ENCODE results near the gene MYO15B. TPM values are rescaled to one million over a fixed set of nuclear protein-coding genes. Genes with fewer than 3 reads are reported as not detected.

The MYO15B gene
- total RNA-seq, 1 experiment from 2014 or later = 26.5 TPM

GRCh38 chr17:75673487-75673886 is 85.9 kb downstream of the MYO15B start:
- peak; percentile 30; the same call in 1 of the 2 replicates for ATAC-seq
- TF ChIP-seq SIN3A (IDR thresholded peaks at IDR 0.05; ENCODE audit: borderline replicate concordance, insufficient read depth, low read depth, low read length) (no peak), POLR2AphosphoS5 (IDR thresholded peaks at IDR 0.05; ENCODE audit: low read depth, low read length) (no peak), REST (IDR thresholded peaks at IDR 0.05; ENCODE audit: insufficient read depth in 1 of 2, low read depth in 2 of 2, low read length in 1 of 2) (no peak), CTCF (IDR thresholded peaks at IDR 0.05) (no peak), TCF7L2 (IDR thresholded peaks at IDR 0.05; ENCODE audit: low read depth, low read length) (no peak)
- intact Hi-C loops (cut with micrococcal nuclease; ENCODE audit: unreplicated experiment) (no loop called here), in situ Hi-C loops (cut with HindIII; ENCODE audit: low pct_unique_long_range_greater_than_20kb, low sequenced_read_pairs) (no loop called here)
- H3K9me3 ChIP-seq (ENCODE audit: control insufficient read depth, insufficient read depth, low read depth, low read length) = no peaks in the 10 kb centered on the region
- no TSS peak for BruUV-seq (replicated peaks)
- H3K36me3 ChIP-seq (ENCODE audit: control insufficient read depth, insufficient read depth, low read length) = peaks cover 24% of the 10 kb centered on the region
- H3K27ac ChIP-seq (ENCODE audit: low read length) = no peak overlapping the region
- ChIA-PET CTCF (interaction anchor here (1.9 kb wide), 1 partner anchor 74 kb away, joined by 15 read pairs; no protein-coding TSS in a partner anchor), POLR2A (interaction anchor here (0.7 kb wide), 1 partner anchor 71 kb away, joined by 3 read pairs; no protein-coding TSS in a partner anchor)
- H3K4me1 ChIP-seq (ENCODE audit: control insufficient read depth, insufficient read depth, low read length) = peaks cover 3% of the 10 kb centered on the region
- H3K4me3 ChIP-seq (ENCODE audit: low read depth in 2 of 2, low read length in 2 of 2) = no peak overlapping the region
- DNase-seq (ENCODE audit: low read depth, low spot score) = no peak
- H3K27me3 ChIP-seq (ENCODE audit: control insufficient read depth, insufficient read depth, low read length) = no peaks in the 10 kb centered on the region

Other genes starting within 250 kb of the MYO15B start
- gene GRB2, start 182.1 kb upstream of the MYO15B start, total RNA-seq (2021; ENCODE audit: unreplicated experiment) = 148 TPM
- gene TMEM94, start 131.2 kb upstream of the MYO15B start, total RNA-seq (2021; ENCODE audit: unreplicated experiment) = 129 TPM
- gene CASKIN2, start 72.3 kb upstream of the MYO15B start, total RNA-seq (2021; ENCODE audit: unreplicated experiment) = 40.0 TPM
- 78.7 TPM for gene TSEN54, start 71.3 kb upstream of the MYO15B start, total RNA-seq (2021; ENCODE audit: unreplicated experiment)
- 201 TPM for gene LLGL2, start 62.1 kb upstream of the MYO15B start, total RNA-seq (2021; ENCODE audit: unreplicated experiment)
- gene SMIM5, start 45.6 kb downstream of the MYO15B start, total RNA-seq (2021; ENCODE audit: unreplicated experiment) = 0.10 TPM
- 46.1 TPM for gene RECQL5, start 79.4 kb downstream of the MYO15B start, total RNA-seq (2021; ENCODE audit: unreplicated experiment)
- 138 TPM for gene SAP30BP, start 79.5 kb downstream of the MYO15B start, total RNA-seq (2021; ENCODE audit: unreplicated experiment)
- 100 TPM for gene ITGB4, start 133.7 kb downstream of the MYO15B start, total RNA-seq (2021; ENCODE audit: unreplicated experiment)
- 35.8 TPM for gene GALK1, start 177.4 kb downstream of the MYO15B start, total RNA-seq (2021; ENCODE audit: unreplicated experiment)
- gene UNK, start 197.0 kb downstream of the MYO15B start, total RNA-seq (2021; ENCODE audit: unreplicated experiment) = 32.1 TPM

All from Panc1 (cell line).